ENCODE data around the gene C2.
"Not testable (repeated sequence)": the region's sequence is repeated elsewhere in the genome, so short reads cannot be mapped to it uniquely, and the experiment has no call there.

Gene C2

GRCh38 chr6:31976065-31976464 is 48.5 kb downstream of the C2 start:
- not testable (repeated sequence) for DNase-seq

- DNase-seq, result no peak
Measured at GRCh38 chr6:31977816-31978431, 50.4 kb downstream of the C2 start.

- no peak for DNase-seq
Measured at GRCh38 chr6:31978831-31979230, 51.3 kb downstream of the C2 start.

- DNase-seq, result no peak
Measured at GRCh38 chr6:31979238-31979898, 51.9 kb downstream of the C2 start.

- DNase-seq, result not testable (repeated sequence)
Measured at GRCh38 chr6:31980195-31980876, 52.8 kb downstream of the C2 start.

GRCh38 chr6:31980998-31981397 is 53.5 kb downstream of the C2 start:
- not testable (repeated sequence) for DNase-seq

GRCh38 chr6:31981744-31982143 is 54.2 kb downstream of the C2 start, which contains the start of gene C4A:
Gene C4A (plus strand): TSS chr6:31982057. CDS start chr6:31982108, 51 bp downstream.
- not testable (repeated sequence) for DNase-seq

GRCh38 chr6:31989363-31989762 is 61.8 kb downstream of the C2 start:
- not testable (repeated sequence) for DNase-seq

- not testable (repeated sequence) for DNase-seq
Measured at GRCh38 chr6:31994421-31994820, 66.9 kb downstream of the C2 start.
